ENCODE measurements around the gene CORO7.
A peak's percentile ranks its signal among the peaks of the same experiment; 100 is the strongest.

CORO7 gene

GRCh38 chr16:4372001-4372577 is 44.3 kb downstream of the CORO7 start:
- DNase-seq (ENCODE audit: low read depth in 2 of 2), result peak in 1 of 2 donors; percentile 12

DNA sequence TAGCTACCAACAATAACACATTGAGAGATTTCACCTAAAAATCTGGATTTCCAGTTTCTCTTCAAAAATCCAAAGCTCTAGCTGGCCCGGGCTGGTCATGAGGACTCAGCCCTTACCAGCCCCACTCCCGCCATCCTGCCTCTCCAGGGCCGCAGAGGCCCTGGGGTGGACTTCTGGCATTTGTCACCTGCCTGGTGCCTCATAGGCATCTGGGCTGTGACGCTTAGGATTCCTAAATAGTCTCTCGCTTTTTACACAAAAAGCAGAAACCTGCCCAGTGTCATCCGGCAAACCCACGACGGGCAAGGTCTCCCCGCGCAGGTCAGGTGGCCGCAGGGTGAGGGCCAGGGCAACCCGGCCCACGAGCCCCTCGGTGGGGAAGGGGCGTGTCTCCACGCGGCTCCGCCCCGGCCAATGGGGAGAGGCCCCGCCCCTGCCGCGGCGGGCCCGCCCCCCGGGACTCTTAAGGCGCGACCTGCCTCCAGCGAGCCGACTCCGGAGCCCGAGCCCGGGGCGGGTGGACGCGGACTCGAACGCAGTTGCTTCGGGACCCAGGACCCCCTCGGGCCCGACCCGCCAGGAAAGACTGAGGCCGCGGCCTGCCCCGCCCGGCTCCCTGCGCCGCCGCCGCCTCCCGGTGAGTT is 44.9 kb downstream of the CORO7 start, which contains the start of gene VASN:
Gene VASN, plus strand, starts transcription at position 492 of the 644 bp plus-strand sequence. CDS start 9,030 bp downstream, outside the sequence.
- peak; percentile 65 to 74 for DNase-seq (ENCODE audit: low read depth in 2 of 2)

DNA sequence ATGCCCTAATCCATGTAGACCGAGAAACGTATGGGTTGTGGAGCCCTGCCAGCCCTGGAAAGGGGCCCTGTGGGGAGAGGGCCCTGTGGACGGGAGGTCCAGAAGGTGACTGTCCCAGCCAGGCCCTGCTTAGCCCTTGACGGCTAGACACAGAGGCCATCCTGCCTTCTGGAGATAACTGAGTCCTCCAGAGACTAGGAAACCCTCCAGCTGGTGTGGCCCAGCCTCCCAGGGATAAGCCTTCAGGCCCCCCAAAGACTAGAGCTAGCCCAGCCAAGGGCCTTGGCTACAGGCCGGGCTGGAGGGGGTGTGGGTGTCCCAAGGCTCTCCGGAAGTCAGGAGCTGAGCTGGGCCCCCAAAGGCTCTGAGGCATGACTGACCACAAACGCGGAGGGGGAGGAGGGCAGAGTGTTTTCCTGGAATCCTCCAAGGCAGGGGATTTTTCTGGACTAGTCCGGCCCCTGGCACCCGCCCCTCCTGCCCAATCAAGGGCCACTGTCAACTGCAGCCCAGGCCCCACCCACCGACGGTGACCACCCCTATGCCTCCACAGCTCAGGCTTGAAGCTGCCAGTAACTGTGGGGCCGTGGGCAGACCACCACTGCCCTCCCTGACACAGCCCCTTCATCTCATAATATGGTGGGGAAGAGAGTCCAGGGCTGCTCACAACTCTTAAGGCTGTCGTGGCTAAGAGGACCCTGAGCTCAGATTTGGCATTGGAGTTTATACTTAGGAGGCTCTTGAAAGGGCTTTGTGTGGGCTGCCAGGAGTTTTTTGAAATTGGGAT is 45.6 kb downstream of the CORO7 start:
- no peak for DNase-seq (ENCODE audit: low read depth in 2 of 2)

DNA sequence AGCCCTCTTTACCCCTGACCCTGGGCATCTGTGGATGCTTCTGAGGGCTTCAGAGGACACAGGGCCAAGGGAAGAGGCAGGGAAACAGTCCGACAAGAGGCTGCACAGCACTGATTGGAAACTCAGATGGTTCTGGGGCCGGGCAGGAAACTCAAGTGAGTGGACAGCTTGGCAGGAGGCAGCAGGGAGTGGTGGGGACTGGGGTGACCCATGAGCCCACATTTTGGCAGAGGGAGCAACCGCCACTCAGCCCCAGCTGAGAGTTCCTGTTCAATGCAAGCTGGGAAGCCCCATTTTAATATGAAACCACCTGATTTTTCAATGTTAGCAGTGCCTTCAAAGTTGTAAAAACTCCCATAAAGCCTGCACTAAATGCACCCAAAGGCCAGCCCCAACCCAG is 46.2 kb downstream of the CORO7 start:
- no peak for DNase-seq (ENCODE audit: low read depth in 2 of 2)

DNA sequence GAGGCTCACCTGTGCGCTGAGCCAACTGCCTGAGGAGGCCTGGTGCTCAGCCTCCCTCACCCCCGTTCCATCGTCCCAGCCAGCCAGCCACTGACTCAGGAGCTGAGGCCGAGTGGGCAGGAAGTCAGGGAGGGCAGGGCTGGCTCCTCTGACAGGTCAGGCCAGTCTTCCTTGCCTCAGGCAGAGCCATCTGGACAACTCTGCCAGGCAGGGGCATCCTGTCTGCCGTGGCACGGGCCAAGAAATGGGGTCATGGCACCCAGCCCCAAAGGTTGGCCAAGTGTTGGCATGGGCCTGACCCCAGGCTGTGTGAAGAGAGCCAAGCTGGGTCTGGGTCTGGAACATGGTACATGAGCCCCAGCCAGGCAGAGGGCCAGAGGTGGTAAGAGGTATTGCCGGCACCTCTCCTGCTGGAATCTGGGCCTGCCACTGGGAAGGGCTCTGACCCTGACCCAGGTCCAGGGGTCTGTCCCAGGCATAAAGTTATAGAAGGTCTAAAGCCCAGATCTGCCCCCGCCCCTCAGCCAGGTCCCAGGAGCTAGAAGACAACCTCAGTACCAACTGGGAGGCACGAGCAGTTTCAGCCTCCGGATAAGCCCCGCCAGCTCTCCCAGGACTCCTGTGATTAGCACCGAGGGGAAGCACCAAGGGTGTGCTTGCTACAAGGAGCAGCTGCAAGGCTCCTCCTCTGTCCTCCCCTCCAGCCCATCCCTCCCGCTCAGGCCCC is 47.2 kb downstream of the CORO7 start:
- no peak for DNase-seq (ENCODE audit: low read depth in 2 of 2)

DNA sequence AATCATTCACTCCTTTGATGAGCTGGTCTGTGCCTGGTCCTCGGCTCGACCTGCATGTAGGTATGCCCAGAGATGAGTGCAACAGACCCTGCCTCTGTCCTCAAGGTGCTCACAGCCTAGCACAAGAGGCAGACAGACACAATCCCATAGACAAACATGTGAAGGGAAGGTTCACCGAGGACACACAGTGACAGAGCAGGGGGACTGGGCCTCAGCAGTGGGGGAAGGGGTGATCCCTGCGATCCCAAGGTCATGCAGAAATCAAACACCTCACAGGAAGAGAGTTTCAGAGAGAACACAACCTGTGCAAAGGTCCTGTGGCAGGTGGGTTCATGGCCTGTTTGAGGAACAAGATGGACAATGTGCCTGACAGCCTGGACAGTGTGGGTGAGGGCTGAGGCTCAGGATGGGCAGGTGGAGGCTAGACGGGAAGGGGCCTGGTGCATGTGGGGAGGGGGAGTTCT is 49.0 kb downstream of the CORO7 start:
- DNase-seq (ENCODE audit: low read depth in 2 of 2), result no peak

- DNase-seq (ENCODE audit: low read depth in 2 of 2), result no peak
Measured at GRCh38 chr16:4366016-4366415, 50.4 kb downstream of the CORO7 start.

GRCh38 chr16:4365615-4366014 is 50.8 kb downstream of the CORO7 start:
- DNase-seq (ENCODE audit: low read depth in 2 of 2), result no peak

DNA sequence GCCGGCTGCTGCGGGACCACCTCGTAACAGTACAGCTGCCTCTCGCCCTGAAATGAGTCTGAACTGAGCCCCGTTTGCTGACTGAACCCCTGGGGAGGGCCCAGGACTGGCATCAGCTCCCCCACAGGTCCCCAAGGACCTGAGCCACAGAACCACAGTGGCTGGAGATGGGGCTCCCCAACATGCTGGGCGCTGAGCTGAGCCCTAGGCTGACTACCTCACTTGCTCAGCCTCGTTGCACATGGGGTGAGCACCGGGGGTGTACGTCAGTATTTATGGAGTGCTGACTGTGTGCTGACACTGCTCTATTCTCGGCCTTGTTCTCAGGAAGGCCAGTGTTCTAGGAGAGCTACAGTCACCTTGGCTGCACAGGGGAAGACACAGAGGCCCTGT is 51.4 kb downstream of the CORO7 start:
- no peak for DNase-seq (ENCODE audit: low read depth in 2 of 2)

DNA sequence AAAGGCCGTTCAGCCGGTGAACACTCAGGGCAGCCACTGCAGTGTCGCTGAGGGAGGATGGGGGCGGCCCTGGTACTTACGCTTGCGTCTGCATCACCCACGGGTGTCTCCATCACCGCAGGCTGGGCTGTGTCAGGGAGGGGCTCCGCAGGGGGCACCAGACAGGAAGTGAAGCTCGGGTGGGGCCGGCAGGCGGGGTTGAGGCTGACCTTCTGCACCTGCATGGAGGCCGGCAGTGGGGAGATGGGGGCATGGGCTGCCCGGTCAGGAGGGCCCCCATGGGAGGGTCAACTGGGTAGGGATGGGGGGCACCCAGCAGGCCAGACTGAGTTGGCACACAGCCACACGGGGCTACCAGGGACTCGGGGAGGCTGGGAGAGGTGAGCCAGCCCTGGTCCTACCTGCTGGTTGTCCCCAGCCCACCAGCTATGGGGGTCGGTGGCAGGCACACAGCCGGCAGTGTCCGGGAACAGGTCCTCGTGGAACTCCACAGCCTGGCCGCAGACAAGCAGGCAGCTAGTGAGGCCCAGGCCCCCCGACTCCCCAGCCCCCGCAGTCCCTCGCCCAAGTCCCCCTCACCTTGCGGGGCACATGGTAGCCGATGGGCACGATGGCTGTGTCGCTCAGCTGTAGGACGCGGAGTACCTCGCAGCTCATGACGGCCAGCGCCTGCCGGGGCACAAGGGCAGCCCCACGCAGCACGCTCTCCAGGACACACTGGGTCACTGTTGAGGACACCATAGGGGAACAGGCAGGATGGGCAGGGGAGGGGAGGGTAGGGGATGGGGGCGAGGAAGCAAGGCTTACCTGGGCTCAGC is 52.0 kb downstream of the CORO7 start:
- DNase-seq (ENCODE audit: low read depth in 2 of 2), result no peak

DNA sequence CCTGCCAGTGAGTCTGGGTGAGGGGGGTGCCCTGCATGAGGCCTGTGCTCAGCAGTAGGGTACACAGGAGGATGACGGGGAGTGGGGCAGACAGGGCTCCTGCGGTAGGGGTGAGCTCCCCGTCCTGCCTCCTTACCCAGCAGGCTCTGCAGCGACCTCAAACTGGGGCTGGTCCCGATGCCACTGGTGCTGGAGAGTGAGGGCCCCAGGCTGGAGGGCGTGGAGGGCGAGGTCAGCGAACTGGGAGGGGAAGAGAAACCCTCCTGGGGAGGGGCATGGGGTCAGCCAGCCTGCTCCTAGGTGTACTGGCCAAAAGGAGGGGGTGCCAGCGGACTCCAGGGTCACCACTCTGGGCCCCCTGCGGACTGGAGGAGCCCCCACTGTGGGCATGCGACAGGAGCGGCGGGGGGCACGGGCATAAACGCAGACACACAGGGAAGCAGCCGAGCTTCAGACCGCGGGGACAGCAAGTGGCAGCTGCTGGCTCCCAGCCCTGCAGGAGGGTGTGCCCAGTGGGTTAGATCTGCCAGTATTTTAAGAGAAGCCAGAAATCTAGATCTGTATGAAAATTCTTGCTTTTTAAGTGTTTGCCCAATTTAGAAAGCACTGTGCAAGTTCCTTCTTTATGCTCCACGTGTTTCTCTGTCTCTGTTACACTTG is 53.8 kb downstream of the CORO7 start:
- no peak for DNase-seq (ENCODE audit: low read depth in 2 of 2)

- DNase-seq (ENCODE audit: low read depth in 2 of 2), result no peak
Measured at GRCh38 chr16:4361944-4362311, 54.5 kb downstream of the CORO7 start.

DNA sequence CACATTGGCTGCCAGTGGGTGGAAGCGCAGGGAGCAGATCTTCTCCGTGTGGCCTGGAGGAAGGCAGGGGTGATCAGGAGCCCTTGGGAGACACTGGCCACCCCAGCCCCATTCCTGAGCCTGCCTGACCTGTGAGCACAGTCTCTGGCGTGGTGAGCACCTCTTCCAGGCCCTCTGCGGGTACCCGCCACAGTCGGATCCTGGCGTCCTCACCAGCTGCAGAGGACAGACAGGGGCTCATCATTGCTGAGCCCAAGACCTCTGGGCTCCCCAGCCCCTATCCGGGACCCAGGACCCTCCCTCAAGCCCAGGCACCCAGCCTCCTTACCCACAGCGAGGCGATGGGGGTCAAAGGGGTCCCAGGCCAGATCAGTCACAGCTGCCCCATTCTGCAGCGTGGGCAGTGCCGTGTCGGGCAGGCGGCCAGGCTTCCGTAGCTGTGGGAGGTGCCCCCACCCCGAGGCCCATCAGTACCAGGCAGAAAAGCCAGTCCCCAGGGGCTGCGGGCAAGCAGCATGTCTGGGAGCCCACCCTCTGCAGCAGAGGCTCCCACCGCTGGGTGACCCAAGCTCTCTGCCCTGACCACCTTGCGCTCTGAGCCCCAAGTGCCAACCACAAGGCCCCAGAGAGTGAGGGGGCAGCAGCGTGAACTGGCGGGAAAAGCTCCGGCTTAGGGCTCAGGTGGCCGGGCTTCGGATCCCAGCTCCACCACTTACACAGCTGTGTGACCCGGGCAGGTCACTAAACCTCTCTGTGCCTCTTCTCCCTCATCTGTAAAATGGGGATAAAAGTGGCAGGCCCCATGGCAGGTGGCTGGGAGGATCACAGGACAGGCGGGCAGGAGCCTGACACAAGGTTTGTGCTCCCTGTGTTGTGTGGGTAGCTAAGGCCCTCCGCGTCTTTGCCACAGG is 55.1 kb downstream of the CORO7 start:
- no peak for DNase-seq (ENCODE audit: low read depth in 2 of 2)

GRCh38 chr16:4360538-4361021 is 55.8 kb downstream of the CORO7 start:
- no peak for DNase-seq (ENCODE audit: low read depth in 2 of 2)

DNA sequence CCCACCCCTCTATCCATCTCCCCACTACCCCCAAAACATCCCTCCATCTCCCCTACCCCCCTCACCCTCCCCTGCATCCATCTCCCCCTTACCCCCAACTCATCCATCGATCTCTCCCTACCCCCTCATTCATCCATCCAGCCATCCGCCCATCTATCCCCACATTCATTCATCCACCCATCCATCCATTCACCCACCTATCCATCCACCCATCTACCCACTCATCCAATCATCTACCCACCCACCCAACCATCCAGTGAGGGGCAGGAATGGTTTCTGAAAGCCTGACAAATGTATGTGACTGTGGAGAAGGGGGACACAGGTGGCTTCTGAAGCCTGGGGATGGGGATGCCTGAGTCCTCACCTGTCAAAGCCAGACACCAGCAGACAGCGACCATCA is 56.5 kb downstream of the CORO7 start:
- DNase-seq (ENCODE audit: low read depth in 2 of 2), result no peak

DNA sequence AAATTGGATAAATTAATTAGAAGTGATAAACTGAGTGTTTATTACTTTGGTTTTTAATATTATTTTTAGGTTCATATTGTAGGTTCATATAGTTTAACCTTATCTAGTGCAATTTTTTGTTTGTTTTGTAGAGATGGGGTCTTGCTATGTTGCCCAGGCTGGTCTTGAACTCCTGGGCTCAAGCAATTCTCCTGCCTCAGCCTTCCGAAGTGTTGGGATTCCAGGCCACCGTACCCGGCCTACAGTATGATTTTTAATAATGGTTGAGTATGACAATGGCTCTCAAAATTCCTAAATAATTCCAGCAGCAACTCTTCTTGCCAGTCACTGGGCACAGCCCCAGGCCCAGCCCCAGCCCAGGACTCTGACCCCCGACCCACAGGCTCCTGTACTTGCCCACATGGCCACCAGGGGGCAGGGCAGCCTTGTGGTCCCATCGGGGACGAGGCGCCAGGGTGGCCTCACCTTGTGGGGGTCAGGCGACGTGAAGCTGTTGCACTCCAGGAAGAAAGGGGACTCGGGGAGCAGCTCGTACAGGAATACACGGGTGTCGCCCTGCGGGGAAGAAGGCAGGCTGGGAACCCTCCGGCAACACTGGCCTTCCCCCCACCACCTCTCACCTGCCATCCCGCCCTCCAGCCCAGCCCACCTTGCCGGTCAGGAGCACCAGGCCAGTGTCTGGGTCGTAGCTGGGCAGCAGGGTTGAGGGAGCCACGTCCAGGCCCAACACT is 57.4 kb downstream of the CORO7 start:
- DNase-seq (ENCODE audit: low read depth in 2 of 2), result peak; percentile 55 to 67

- no peak for DNase-seq (ENCODE audit: low read depth in 2 of 2)
Measured at GRCh38 chr16:4358236-4358635, 58.2 kb downstream of the CORO7 start.

DNA sequence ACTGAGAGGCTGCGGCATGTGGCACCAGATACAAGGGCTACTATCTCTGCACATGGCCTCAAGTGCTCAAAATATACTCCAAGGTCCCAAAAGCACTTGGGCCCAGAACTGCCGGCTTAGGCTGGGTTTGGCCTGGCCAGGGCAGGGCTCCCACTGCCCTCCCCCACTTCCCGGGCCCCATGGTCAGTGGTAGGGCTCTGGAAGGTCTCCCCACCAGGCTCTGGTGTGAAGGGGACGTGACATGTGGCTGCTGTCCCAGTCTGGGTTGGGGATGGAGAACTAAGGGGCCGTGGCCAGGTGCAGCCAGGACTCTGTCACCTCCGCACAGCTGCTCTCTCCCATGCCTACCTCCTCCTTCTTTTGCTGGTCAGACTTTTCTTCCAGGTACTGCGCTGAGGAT is 59.6 kb downstream of the CORO7 start:
- no peak for DNase-seq (ENCODE audit: low read depth in 2 of 2)

Data from stimulated activated CD4-positive, alpha-beta T cell treated with anti-CD3 and anti-CD28 coated beads, Interleukin-1b, Interleukin-23, amount 100 ng/mL, for 4 hours (primary cell).